ENCODE results near the gene SMIM3. TPM values are rescaled to one million over a fixed set of nuclear protein-coding genes. Genes with fewer than 3 reads are reported as not detected.

The SMIM3 gene, protein sequence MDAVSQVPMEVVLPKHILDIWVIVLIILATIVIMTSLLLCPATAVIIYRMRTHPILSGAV
- total RNA-seq: 46.7 TPM

- H3K4me3 ChIP-seq: peak within 1 kb of the TSS; percentile 66 to 71
- no peaks in the 10 kb centered on the region for H3K9me3 ChIP-seq
- H3K36me3 ChIP-seq: no peaks in the 10 kb centered on the region
- TF ChIP-seq CTCF (IDR thresholded peaks at IDR 0.05) (peak in 1 of 3 experiments; percentile 17), POLR2AphosphoS5 (IDR thresholded peaks at IDR 0.05; ENCODE audit: insufficient read depth in 1 of 2, low read depth in 1 of 2) (peak in 1 of 2 donors; percentile 92), POLR2A (IDR thresholded peaks at IDR 0.05) (peak in 1 of 2 donors; percentile 56)
- DNase-seq (ENCODE audit: extremely low spot score in 2 of 2): peak in 1 of 2 donors; percentile 94
- intact Hi-C loops (cut with DNase I): no loop called here
- no peaks in the 10 kb centered on the region for H3K27me3 ChIP-seq
- peaks cover 57% of the 10 kb centered on the region for H3K4me1 ChIP-seq
- H3K27ac ChIP-seq: peak within 1 kb of the TSS; percentile 86
Observed at GRCh38 chr5:150778517-150779396, at the start of gene SMIM3. TSS of gene SMIM3 (plus strand) at chr5:150778757. CDS start at chr5:150795441, 16,684 bp downstream.

GRCh38 chr5:150729859-150730258 lies 48.7 kb upstream of the SMIM3 start:
- no peak overlapping the region for H3K27ac ChIP-seq
- H3K9me3 ChIP-seq: no peaks in the 10 kb centered on the region
- no peaks in the 10 kb centered on the region for H3K27me3 ChIP-seq
- intact Hi-C loops (cut with DNase I): no loop called here
- H3K36me3 ChIP-seq: peaks cover 3 to 80% of the 10 kb centered on the region in 2 donors
- no peaks in the 10 kb centered on the region for H3K4me1 ChIP-seq
- DNase-seq (ENCODE audit: extremely low spot score in 2 of 2): no peak
- no peak for TF ChIP-seq CTCF (IDR thresholded peaks at IDR 0.05)
- no peak for TF ChIP-seq POLR2A (IDR thresholded peaks at IDR 0.05)
- no peak for TF ChIP-seq POLR2AphosphoS5 (IDR thresholded peaks at IDR 0.05; ENCODE audit: insufficient read depth in 1 of 2, low read depth in 1 of 2)
- no peak overlapping the region for H3K4me3 ChIP-seq

GRCh38 chr5:150731669-150732242 lies 46.8 kb upstream of the SMIM3 start:
- Histone ChIP-seq H3K4me3 (no peak overlapping the region), H3K4me1 (no peaks in the 10 kb centered on the region), H3K27ac (no peak overlapping the region), H3K36me3 (peaks cover 3 to 66% of the 10 kb centered on the region in 2 donors), H3K27me3 (no peaks in the 10 kb centered on the region), H3K9me3 (no peaks in the 10 kb centered on the region)
- intact Hi-C loops (cut with DNase I): no loop called here
- DNase-seq (ENCODE audit: extremely low spot score in 2 of 2): no peak
- TF ChIP-seq CTCF (IDR thresholded peaks at IDR 0.05): no peak
- no peak for TF ChIP-seq POLR2AphosphoS5 (IDR thresholded peaks at IDR 0.05; ENCODE audit: insufficient read depth in 1 of 2, low read depth in 1 of 2)
- no peak for TF ChIP-seq POLR2A (IDR thresholded peaks at IDR 0.05)

DNA sequence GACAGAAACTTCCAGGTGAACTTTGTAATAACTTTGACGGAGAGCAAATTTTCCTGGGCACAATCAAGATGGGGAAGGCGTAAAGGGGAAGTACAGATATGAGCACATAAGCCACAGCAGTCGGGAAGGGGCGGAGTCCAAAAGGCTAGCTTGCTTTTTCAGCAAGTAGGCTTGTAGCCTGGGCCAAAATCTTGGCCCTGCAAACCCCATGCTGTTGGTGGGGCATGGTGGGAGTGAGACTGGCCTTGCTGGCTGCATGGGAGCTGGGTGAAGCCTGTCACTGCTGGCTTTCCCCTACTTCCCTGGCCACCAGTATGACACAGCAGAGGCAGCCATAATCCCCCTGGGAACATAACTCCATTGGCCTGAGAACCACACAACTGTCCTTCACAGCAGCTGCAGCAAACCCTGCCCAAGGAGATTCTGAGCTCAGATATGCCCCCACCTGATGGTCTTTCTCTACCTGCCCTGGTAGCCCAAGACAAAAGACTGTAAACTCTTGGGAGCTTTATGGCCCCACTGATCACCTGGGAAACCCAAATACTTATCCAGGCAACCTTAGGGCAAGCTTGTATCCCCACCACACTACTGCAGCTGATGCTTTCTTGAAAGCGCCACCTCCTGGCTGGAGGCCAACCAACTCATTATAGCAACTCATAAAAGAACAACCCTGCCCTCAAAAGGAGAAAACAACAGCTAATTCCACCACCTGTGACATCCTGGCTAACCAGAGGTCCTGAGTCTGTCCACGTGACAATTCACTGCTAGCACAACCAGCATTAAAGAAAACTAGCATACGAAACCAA lies 43.8 kb upstream of the SMIM3 start:
- TF ChIP-seq CTCF (IDR thresholded peaks at IDR 0.05): no peak
- no peak for TF ChIP-seq POLR2AphosphoS5 (IDR thresholded peaks at IDR 0.05; ENCODE audit: insufficient read depth in 1 of 2, low read depth in 1 of 2)
- TF ChIP-seq POLR2A (IDR thresholded peaks at IDR 0.05): no peak
- Histone ChIP-seq H3K27me3 (no peaks in the 10 kb centered on the region), H3K4me3 (no peak overlapping the region), H3K27ac (no peak overlapping the region), H3K4me1 (peaks cover 13% of the 10 kb centered on the region), H3K9me3 (no peaks in the 10 kb centered on the region), H3K36me3 (peaks cover 3 to 41% of the 10 kb centered on the region in 2 donors)
- intact Hi-C loops (cut with DNase I): no loop called here
- no peak for DNase-seq (ENCODE audit: extremely low spot score in 2 of 2)
